ENCODE results near the gene CTXND1.

The CTXND1 gene

DNA sequence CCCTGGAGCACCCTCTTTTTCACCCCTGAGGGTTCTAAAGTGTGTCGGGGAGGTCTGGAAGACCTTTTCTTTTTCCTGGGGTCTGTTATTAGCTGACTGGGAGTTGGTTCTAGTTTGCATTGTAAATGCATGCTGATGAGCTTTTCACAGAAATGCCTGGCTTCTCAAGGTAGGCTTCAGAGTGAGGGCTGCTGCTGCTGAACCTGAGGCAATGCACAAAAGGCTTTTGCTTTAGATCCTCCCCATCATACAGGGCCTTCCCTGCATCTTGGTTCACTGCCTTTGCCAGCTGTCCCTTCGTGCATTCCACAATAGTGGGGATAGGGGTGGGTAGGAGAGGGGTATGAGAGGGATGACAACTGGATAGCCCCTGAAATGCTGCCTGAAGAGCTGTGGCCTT is 52.6 kb downstream of the CTXND1 start:
- no peak for DNase-seq (ENCODE audit: low read depth in 2 of 2)

DNA sequence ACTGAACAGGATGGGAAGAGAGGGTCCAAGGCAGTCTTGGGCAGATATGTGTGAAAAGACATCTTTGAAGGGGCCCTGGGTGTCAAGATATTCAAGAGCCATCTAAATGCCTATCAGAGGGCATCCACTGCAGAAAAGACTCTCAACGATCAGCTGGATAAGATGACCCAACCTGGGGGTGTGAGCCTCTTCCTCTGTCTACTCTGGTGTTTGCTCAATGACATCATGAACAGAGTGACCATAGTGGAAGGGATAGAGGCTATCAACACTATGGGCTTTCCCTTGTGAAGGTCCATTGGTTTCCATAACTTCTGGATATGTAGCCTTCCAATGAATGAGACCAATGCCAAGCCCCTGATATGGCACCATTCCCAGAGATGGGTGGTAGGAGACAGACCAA is 57.1 kb downstream of the CTXND1 start:
- no peak for TF ChIP-seq CTCF (IDR thresholded peaks at IDR 0.05; ENCODE audit: low read depth, low read length)
- no peak for DNase-seq (ENCODE audit: low read depth in 2 of 2)
- H3K4me3 ChIP-seq (replicated peaks in 1 of 2; ENCODE audit: low read depth in 2 of 2, low read length in 2 of 2): no peak overlapping the region

More for the DNA sequence above, 52.6 kb downstream of the CTXND1 start:
- H3K4me3 ChIP-seq (replicated peaks in 1 of 2; ENCODE audit: low read depth in 2 of 2, low read length in 2 of 2): no peak overlapping the region
- TF ChIP-seq CTCF (IDR thresholded peaks at IDR 0.05; ENCODE audit: low read depth, low read length): no peak

- H3K4me3 ChIP-seq (replicated peaks in 1 of 2; ENCODE audit: low read depth in 2 of 2, low read length in 2 of 2): no peak overlapping the region
- no peak for TF ChIP-seq CTCF (IDR thresholded peaks at IDR 0.05; ENCODE audit: low read depth, low read length)
- DNase-seq (ENCODE audit: low read depth in 2 of 2): no peak
Measured at GRCh38 chr15:80194186-80194585, 57.8 kb downstream of the CTXND1 start.

- no peak overlapping the region for H3K4me3 ChIP-seq (replicated peaks in 1 of 2; ENCODE audit: low read depth in 2 of 2, low read length in 2 of 2)
- no peak for DNase-seq (ENCODE audit: low read depth in 2 of 2)
- TF ChIP-seq CTCF (IDR thresholded peaks at IDR 0.05; ENCODE audit: low read depth, low read length): no peak
Measured at GRCh38 chr15:80191897-80192595, 60.0 kb downstream of the CTXND1 start.

DNA sequence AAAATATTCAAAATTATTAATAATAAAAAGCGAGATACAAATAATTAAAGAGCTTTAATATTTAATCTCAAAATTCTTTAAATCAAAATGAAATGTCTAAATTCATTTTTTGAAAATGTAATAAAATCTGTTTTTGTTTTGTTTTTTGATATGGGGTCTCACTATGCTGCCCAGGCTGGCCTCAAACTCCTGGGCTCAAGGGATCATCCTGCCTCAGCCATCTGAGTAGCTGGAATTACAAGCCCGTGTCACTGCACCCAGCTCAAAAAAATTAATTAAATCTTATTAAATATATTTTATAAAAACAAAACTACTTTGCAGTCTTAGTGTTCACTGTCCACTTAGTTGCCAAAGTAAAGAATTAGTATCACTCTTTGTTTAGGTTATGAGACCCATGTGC is 60.8 kb downstream of the CTXND1 start:
- DNase-seq (ENCODE audit: low read depth in 2 of 2): no peak
- TF ChIP-seq CTCF (IDR thresholded peaks at IDR 0.05; ENCODE audit: low read depth, low read length): no peak
- H3K4me3 ChIP-seq (replicated peaks in 1 of 2; ENCODE audit: low read depth in 2 of 2, low read length in 2 of 2): no peak overlapping the region

GRCh38 chr15:80188251-80188650 is 63.8 kb downstream of the CTXND1 start:
- DNase-seq (ENCODE audit: low read depth in 2 of 2): no peak
- H3K4me3 ChIP-seq (replicated peaks in 1 of 2; ENCODE audit: low read depth in 2 of 2, low read length in 2 of 2): no peak overlapping the region
- no peak for TF ChIP-seq CTCF (IDR thresholded peaks at IDR 0.05; ENCODE audit: low read depth, low read length)

- no peak for DNase-seq (ENCODE audit: low read depth in 2 of 2)
- no peak overlapping the region for H3K4me3 ChIP-seq (replicated peaks in 1 of 2; ENCODE audit: low read depth in 2 of 2, low read length in 2 of 2)
- TF ChIP-seq CTCF (IDR thresholded peaks at IDR 0.05; ENCODE audit: low read depth, low read length): no peak
Measured at GRCh38 chr15:80186597-80186996, 65.4 kb downstream of the CTXND1 start.

Data from cardiac fibroblast (primary cell).